Measurements from ENCODE around the gene RIMS4. TPM values are rescaled to one million over a fixed set of nuclear protein-coding genes. Genes with fewer than 3 reads are reported as not detected.

The RIMS4 gene
- total and polyA plus RNA-seq, 2 of the 13 experiments (the other 11 are each of a cell fraction or from before 2014, with no cell fraction given), result 0.01 to 0.07 TPM

GRCh38 chr20:44736170-44737021 is 74.0 kb downstream of the RIMS4 start (continued):
- no peak for TF ChIP-seq ZBTB40 (IDR thresholded peaks at IDR 0.05)
- no peak for TF ChIP-seq ZBTB40 (CRISPR knock-in tag; IDR thresholded peaks at IDR 0.05)
- TF ChIP-seq SMARCC2 (IDR thresholded peaks at IDR 0.05), result no peak
- peak; percentile 82 for TF ChIP-seq KAT8 (CRISPR knock-in tag; IDR thresholded peaks at IDR 0.05)
- TF ChIP-seq ZNF451 (CRISPR knock-in tag; IDR thresholded peaks at IDR 0.05), result no peak
- peak; percentile 59 for TF ChIP-seq PATZ1 (CRISPR knock-in tag; IDR thresholded peaks at IDR 0.05)
- no peak for TF ChIP-seq FOXK2 (IDR thresholded peaks at IDR 0.05)
- no peak for TF ChIP-seq HES4 (CRISPR knock-in tag; IDR thresholded peaks at IDR 0.05; ENCODE audit: borderline replicate concordance)
- no peak for TF ChIP-seq MLLT10 (CRISPR knock-in tag; IDR thresholded peaks at IDR 0.05)
- TF ChIP-seq SMAD9 (CRISPR knock-in tag; IDR thresholded peaks at IDR 0.05), result no peak
- peak; percentile 55; the same call in 1 of the 2 replicates for TF ChIP-seq MIER3 (CRISPR knock-in tag; IDR thresholded peaks at IDR 0.05; ENCODE audit: borderline replicate concordance)
- peak; percentile 47; the same call in 1 of the 2 replicates for TF ChIP-seq ZGPAT (CRISPR knock-in tag; IDR thresholded peaks at IDR 0.05)
- no peak for TF ChIP-seq ARNT (IDR thresholded peaks at IDR 0.05)
- no peak for TF ChIP-seq ZNF205 (CRISPR knock-in tag; IDR thresholded peaks at IDR 0.05)
- no peak for TF ChIP-seq MTA3 (CRISPR knock-in tag; IDR thresholded peaks at IDR 0.05)
- TF ChIP-seq ESRRA (CRISPR knock-in tag; IDR thresholded peaks at IDR 0.05; ENCODE audit: low read depth), result no peak
- peak; percentile 64 for TF ChIP-seq HDAC2 (CRISPR knock-in tag; IDR thresholded peaks at IDR 0.05)
- peak; percentile 21; the same call in 1 of the 2 replicates for TF ChIP-seq JUNB (CRISPR knock-in tag; IDR thresholded peaks at IDR 0.05; ENCODE audit: borderline replicate concordance)
- TF ChIP-seq POGZ (CRISPR knock-in tag; IDR thresholded peaks at IDR 0.05), result peak; percentile 77
